ENCODE data around the gene MMRN1. TPM values are rescaled to one million over a fixed set of nuclear protein-coding genes. Genes with fewer than 3 reads are reported as not detected.

MMRN1 gene
- total RNA-seq, 2 donors from 2014 or later: 6.9 to 35.8 TPM

DNA sequence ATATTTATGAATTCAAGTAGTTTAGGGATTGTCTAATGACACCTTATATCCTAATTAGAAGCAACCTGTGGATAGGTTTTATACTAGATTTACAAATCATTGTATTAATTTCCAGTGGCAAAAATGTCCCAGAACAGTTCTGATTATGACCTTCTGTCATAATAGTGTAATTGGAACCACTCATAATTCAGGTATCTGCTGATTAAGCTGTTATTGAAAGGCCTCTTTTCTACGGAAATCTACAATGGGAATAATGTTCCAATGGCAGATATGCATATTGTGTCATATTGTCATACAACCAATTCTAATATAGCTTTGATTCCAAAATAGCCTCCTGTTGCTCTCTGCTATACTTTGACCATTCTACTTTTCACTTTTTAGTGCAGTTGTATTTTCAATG is 19.0 kb downstream of the MMRN1 start:
- DNase-seq (ENCODE audit: low spot score): no peak
- Histone ChIP-seq H3K4me3 (no peak overlapping the region), H3K9me3 (no peaks in the 10 kb centered on the region), H3K36me3 (no peaks in the 10 kb centered on the region), H3K4me1 (no peaks in the 10 kb centered on the region), H3K27ac (no peak overlapping the region), H3K27me3 (no peaks in the 10 kb centered on the region)
- TF ChIP-seq, protein P1, sequence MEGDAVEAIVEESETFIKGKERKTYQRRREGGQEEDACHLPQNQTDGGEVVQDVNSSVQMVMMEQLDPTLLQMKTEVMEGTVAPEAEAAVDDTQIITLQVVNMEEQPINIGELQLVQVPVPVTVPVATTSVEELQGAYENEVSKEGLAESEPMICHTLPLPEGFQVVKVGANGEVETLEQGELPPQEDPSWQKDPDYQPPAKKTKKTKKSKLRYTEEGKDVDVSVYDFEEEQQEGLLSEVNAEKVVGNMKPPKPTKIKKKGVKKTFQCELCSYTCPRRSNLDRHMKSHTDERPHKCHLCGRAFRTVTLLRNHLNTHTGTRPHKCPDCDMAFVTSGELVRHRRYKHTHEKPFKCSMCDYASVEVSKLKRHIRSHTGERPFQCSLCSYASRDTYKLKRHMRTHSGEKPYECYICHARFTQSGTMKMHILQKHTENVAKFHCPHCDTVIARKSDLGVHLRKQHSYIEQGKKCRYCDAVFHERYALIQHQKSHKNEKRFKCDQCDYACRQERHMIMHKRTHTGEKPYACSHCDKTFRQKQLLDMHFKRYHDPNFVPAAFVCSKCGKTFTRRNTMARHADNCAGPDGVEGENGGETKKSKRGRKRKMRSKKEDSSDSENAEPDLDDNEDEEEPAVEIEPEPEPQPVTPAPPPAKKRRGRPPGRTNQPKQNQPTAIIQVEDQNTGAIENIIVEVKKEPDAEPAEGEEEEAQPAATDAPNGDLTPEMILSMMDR (IDR thresholded peaks at IDR 0.05): no peak

DNA sequence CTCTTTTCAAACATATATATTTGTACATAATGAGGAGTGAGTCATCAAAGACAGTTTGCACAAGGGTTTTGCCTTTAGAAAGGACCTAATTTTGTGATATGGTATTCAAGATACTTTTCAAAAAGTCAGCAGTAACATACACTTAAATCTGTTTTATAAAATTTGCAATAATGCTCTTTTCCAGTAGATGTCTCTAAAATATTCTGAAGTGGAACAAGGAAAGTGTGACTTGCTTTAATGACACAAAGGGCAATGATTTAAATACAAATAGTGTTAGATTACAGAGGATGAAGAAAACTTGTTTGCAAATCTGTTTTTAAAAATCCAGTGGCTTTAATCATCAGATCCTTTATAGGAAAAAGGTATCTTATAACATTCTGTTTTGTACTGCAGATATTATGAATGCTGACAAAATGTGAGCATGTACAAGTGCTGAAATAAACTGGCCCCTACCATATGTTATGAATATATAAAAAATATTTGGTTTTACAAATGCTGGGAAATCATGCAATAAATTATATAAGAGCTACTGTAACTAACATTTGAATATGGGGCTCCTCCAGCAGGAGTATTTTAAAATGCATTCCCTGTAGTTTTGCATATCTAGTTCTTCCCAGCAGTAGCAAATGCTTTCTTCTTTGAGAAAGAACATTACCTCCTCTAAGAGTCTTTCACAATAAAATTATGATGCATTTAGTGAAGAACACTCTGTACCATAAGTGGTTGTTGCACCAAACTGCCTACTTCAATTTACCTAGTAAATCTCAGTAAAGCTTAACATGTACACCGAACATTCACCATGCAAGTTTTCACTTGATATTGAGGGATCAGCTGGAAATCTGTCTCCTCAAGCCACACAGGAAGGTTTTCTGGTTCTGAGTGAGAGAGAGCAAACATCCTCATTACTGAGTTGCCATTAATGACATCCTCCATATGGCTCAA is 20.2 kb downstream of the MMRN1 start:
- Histone ChIP-seq H3K27ac (no peak overlapping the region), H3K9me3 (no peaks in the 10 kb centered on the region), H3K4me3 (no peak overlapping the region), H3K4me1 (no peaks in the 10 kb centered on the region), H3K36me3 (no peaks in the 10 kb centered on the region), H3K27me3 (no peaks in the 10 kb centered on the region)
- DNase-seq (ENCODE audit: low spot score): no peak
- TF ChIP-seq, protein P1 (IDR thresholded peaks at IDR 0.05): no peak

DNA sequence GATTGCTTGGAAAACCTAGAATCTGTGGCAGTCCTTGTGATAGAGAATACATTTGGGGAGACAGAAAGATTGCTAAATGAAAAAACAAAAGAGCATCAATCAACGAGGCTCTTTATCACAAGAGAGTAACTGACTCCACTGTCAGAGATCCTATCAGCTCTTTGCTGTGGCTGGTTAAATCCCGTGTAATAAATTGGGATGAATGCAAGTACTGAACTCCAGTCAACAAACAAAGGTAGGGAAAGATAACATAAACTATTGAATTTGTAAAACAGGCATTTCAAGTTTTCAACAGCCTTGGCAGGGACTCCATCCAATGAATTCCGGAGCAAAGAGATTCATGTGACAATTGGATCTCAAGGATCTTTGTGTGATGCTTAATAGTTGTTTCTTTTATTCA is 21.3 kb downstream of the MMRN1 start:
- H3K36me3 ChIP-seq: no peaks in the 10 kb centered on the region
- H3K4me3 ChIP-seq: no peak overlapping the region
- TF ChIP-seq, protein P1 (IDR thresholded peaks at IDR 0.05): no peak
- H3K9me3 ChIP-seq: no peaks in the 10 kb centered on the region
- H3K27me3 ChIP-seq: no peaks in the 10 kb centered on the region
- no peak for DNase-seq (ENCODE audit: low spot score)
- H3K27ac ChIP-seq: no peak overlapping the region
- no peaks in the 10 kb centered on the region for H3K4me1 ChIP-seq

DNA sequence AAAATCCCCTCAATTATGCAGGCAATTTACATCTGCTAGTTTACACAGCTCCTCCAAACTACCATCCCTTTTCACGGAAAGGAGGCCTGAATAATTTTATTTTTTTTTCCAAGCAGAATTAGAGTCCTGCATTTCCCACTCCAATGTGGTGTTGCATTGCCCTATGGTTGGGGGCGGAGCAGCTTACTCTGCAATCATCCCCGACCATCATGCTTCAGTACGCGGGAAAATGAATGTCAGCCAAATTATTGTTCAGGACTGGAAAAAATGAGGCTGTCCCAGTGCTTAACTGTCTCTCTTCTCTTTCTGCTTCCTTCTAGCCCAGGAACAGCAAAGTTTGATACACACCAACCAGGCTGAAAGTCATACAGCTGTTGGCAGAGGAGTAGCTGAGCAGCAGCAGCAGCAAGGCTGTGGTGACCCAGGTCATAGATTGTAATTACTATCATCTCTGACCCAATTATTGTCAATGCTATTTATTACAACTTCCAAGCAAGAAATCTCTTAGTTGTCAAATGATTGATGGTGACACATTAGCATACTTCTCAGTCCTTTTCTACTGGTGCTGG is 28.3 kb downstream of the MMRN1 start:
- H3K27ac ChIP-seq: no peak overlapping the region
- TF ChIP-seq, protein P1 (IDR thresholded peaks at IDR 0.05): no peak

DNA sequence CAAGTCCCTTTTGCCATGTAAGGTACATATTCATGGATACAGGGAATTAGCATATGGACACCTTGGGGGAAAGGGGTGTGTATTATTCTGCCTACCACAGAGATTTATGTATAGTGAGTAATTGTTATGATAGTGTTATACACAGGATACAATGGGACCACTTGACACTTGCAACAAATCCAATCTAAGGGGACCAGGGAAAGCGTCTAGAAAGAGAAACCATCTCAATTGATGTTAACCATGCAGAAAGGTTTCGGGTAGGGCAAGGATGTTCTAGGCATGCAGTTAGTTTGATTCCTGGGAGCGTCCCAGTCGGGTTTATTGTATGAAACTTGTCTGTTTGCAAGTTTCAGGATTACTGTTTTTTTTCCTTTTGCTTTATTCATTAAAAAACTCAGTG is 34.2 kb downstream of the MMRN1 start:
- no peaks in the 10 kb centered on the region for H3K4me1 ChIP-seq
- no peaks in the 10 kb centered on the region for H3K27me3 ChIP-seq
- TF ChIP-seq, protein P1 (IDR thresholded peaks at IDR 0.05): no peak
- DNase-seq (ENCODE audit: low spot score): no peak
- H3K4me3 ChIP-seq: no peak overlapping the region
- H3K36me3 ChIP-seq: no peaks in the 10 kb centered on the region
- H3K9me3 ChIP-seq: peaks cover 0 to 4% of the 10 kb centered on the region in 2 donors
- no peak overlapping the region for H3K27ac ChIP-seq

More for the DNA sequence above, 28.3 kb downstream of the MMRN1 start:
- Histone ChIP-seq H3K9me3 (peaks cover 0 to 4% of the 10 kb centered on the region in 2 donors), H3K36me3 (no peaks in the 10 kb centered on the region), H3K27me3 (no peaks in the 10 kb centered on the region), H3K4me3 (no peak overlapping the region), H3K4me1 (no peaks in the 10 kb centered on the region)
- DNase-seq (ENCODE audit: low spot score): no peak

All from right atrium auricular region (tissue), 2 donors.